SHP77 treated with DMSO at 0.1 percent for 48 hours (cell line): ENCODE data around the gene SV2A.
A peak's percentile ranks its signal among the peaks of the same experiment; 100 is the strongest.
"Not testable (repeated sequence)": the region's sequence is repeated elsewhere in the genome, so short reads cannot be mapped to it uniquely, and the experiment has no call there.

Source experiments
- DNase-seq: peaks from one replicate; lab custom pipeline; 2025; lab: John Stamatoyannopoulos, UW

SV2A gene, protein sequence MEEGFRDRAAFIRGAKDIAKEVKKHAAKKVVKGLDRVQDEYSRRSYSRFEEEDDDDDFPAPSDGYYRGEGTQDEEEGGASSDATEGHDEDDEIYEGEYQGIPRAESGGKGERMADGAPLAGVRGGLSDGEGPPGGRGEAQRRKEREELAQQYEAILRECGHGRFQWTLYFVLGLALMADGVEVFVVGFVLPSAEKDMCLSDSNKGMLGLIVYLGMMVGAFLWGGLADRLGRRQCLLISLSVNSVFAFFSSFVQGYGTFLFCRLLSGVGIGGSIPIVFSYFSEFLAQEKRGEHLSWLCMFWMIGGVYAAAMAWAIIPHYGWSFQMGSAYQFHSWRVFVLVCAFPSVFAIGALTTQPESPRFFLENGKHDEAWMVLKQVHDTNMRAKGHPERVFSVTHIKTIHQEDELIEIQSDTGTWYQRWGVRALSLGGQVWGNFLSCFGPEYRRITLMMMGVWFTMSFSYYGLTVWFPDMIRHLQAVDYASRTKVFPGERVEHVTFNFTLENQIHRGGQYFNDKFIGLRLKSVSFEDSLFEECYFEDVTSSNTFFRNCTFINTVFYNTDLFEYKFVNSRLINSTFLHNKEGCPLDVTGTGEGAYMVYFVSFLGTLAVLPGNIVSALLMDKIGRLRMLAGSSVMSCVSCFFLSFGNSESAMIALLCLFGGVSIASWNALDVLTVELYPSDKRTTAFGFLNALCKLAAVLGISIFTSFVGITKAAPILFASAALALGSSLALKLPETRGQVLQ

DNA sequence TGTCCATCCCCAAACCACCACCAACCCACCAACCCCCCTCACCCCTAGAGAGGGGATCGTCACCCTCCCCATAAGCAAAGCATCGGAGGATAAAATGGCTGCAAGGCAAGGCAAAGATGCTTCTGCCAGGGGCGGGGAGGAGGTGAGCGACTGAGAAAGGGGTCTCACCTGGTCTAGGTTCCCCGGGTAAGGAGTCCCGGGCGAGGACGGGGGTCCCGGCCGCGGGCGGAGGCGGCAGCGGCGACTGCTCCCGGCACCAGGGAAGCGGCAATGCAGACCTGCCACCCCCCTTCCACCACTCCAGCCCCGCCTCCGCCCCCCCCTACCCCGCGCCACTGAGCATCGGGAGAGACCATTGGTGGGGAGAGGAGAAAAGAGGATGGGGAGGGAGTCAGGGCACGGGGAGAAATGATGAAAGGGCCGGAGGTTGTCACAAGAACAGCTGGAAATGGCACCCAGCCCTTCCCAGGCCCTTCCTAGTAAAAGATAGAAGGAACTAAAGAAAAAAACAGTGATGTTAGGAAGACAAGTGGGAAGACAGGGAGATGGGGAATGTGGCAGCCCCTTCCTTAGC is at the start of gene SV2A:
TSS of gene SV2A (minus strand) at position 274 of the 574 bp plus-strand sequence. CDS start 4,004 bp downstream, outside the sequence.
- peak; percentile 73 for DNase-seq

- DNase-seq, result no peak
Observed at GRCh38 chr1:149967041-149967440, 49.4 kb upstream of the SV2A start.

GRCh38 chr1:149966405-149966804 is 48.8 kb upstream of the SV2A start:
- DNase-seq, result no peak

GRCh38 chr1:149965440-149965839 is 47.8 kb upstream of the SV2A start:
- DNase-seq, result no peak

DNA sequence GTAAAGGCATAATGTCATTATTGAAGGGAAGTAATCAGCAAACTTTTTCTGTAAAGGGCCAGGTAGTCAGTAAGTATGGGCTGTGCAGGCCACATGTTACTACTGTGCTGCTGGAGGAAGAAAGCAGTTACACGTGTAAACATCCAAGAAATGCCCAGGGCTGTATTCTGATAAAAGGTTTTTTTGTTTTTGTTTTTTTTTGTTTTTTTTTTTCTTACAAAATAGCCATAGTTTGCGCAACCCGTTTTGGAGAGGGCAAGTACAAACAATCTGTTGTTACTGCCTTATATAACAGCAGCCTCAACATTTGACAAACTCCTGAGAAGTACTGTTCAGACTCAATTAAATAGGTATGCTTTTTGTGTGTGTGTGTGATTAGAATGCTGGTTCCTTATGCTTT is 45.7 kb upstream of the SV2A start:
- no peak for DNase-seq

DNA sequence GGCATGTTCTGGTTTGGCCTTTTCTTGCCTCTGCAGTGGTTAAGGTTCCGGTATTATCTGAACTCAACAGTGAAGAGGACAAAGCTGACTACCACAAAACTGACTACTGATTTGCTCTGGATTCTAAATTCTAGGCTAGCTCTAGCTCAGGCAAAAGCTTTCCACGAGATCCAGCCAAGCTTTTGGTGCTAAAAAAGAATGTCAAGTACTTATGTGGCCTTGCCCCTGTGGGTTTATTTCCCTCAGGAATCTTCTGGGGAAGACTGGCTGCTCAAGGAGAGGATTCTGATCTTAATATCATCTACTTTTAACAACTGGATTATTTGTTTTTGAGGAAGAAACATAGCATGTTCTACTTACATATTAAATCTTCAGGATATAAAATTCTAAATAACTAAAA is 45.1 kb upstream of the SV2A start:
- no peak for DNase-seq

DNA sequence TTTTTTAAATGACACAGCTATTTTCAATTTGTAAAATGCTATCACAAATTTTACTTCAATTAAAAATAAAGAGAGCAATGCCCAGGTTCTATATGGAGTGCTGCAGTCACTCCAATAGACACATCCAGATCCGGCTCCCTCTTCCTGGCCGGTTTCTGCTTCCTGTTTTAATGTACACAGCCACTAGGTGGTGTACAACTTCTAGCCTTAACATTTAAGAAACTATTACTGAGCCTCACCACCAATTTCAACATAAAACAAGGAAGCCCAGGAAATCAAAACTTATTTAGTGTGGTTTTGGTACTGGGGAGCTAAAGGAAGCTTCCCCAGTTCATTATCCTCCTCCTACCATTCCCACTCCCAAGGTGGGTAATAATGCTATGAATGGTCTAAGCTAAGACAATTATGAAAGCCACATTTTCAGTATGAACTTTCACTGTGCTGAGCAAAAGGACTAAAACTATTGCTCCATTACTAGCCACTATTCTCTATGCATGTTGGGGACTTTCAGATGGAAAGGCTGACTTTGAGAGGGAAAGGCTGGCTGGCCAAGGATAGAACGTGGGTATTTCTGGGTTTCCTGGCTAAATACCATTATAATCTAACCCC is 44.5 kb upstream of the SV2A start:
- peak; percentile 74 for DNase-seq

DNA sequence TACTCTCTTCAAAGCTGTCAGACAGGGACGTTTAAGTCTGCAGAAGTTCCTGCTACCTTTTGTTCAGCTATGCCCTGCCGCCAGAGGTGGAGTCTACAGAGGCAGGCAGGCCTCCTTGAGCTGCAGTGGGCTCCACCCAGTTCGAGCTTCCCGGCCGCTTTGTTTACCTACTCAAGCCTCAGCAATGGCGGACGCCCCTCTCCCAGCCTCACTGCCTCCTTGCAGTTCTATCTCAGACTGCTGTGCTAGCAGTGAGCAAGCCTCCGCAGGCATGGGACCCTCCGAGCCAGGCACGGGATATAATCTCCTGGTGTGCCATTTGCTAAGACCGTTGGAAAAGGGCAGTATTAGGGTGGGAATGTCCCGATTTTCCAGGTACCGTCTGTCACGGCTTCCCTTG is 39.9 kb upstream of the SV2A start:
- not testable (repeated sequence) for DNase-seq

- no peak for DNase-seq
Observed at GRCh38 chr1:149949911-149950310, 32.3 kb upstream of the SV2A start.

DNA sequence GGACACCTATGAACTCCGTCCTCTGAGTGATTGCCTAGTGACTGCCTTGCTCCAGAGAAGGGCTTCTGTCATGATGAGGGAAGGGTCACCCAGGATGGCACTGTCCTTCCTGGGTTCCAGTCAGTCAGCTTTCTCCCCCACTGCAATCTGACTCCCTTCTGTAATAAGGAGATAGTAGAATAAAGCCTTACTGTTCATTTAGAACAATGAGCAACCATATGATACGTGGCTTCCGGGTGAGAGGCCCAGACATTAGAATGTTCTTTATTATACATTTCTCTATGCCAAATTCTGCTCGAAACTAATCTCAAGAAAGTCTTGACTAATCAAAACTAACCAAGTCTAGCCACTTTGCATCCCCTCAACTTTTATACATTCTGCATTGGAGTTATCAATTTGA is 27.6 kb upstream of the SV2A start:
- no peak for DNase-seq

DNA sequence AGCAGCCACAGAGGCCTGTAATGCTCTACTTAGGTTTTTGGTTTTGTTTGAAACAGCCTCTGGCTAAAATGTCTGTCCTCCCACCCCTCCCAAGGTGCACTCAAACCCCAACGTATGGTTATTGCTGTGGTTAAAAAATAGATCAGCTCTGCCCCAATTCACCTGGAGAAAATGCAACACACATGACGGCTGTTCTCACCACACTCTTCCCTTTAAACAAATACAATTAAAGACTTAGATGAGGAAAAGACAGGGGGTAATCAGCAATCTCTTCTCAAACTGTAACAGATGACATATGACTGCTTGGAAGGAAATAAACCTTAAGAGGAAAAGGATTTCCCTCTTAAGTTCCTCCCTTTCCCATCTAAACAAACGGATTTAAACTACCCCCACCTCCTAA is 25.2 kb upstream of the SV2A start:
- DNase-seq, result no peak

DNA sequence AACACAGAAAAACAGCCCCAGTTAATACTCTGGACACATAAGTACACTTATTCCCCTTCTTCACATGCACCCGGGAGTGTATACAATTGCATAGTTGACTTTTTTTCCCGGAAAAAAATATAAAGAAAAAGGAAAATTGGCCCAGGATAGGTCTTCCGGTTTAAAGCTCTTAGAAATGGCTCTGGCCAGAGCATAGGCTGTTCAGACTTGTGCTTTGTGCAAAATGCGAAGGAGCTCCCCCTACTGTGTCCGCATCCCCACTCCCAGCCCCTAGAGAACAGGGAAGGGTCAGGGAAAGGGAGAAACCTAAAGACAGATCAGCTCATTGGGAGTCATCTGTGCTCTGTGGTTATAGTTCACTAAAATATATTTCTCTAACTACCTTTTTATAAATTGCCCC is 24.6 kb upstream of the SV2A start:
- no peak for DNase-seq

DNA sequence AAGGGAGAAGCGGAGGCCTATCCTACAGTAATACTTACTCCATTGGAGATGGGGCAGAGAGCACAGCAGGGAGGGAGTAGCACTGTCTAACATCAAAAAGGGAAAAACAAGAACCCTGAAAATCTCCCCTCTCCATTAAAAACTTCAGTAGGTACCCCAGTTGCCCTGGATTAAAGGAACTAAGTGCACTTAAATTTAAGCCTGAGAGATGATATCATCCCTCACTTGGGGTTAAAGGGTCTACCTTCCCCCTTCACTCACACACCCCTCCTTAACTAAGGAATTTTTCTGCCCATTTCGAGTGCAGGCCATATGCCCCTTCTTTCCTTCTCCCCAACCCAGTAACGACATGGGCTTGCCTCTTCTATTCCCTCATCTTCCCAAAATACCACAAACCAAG is 22.8 kb upstream of the SV2A start:
- DNase-seq, result no peak

DNA sequence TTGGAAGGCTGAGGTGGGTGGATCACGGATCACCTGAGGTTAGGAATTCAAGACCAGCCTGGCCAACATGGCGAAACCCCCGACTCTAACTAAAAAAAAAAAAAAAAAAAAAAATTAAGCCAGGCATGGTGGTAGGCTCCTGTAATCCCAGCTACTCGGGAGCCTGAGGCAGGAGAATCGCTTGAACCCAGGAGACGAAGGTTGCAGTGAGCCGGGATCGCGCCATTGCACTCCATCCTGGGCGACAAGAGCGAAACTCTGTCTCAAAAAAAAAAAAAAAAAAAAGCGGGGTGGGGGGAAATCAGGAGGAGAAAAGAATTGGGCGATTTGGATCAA is 21.0 kb upstream of the SV2A start:
- not testable (repeated sequence) for DNase-seq

DNA sequence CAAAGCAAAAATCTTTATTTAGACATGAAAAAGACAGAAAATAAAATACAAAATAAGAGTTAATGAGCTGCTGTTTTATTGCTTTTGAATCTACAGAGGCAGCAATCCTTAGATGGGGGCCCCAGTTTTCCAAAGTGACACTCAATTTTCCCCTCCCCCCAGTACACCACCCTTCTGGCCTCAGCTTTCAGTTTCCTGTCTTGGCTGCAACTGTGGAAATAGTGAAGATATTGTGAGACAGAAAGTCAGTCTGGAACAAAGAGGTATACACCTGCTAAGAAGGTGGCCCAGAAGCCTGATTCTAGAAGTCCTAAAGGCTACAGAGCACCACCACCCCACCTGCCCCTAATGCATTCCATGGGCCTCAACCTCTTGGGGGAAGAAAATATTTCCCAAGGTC is 20.1 kb upstream of the SV2A start:
- DNase-seq, result no peak

- no peak for DNase-seq
Observed at GRCh38 chr1:149936992-149937705, 19.5 kb upstream of the SV2A start.

GRCh38 chr1:149936170-149936991 is 18.7 kb upstream of the SV2A start, which contains the start of gene MTMR11:
MTMR11 (minus strand) TSS chr1:149936879; CDS start chr1:149936647, 232 bp downstream.
- no peak for DNase-seq

DNA sequence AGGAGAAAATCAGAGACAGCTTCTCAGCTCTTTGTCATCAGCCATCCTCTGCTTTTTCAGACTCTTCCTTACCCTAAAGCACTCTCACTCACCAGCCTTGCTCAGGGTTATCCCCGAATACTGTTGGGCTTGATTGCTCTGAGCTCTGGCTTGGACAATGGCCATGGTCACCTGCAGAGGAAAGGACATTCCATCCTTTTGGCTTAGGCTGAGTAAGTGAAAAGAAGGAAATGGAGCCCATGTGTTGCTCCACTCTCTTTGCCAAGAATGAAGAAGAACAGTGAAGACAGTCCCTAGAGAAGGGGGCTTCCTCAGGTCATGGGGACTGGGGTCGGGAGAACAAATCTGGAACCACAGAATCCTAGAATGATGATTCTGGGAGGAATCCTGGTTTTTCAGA is 16.7 kb upstream of the SV2A start:
- DNase-seq, result no peak

GRCh38 chr1:149933208-149933607 is 15.6 kb upstream of the SV2A start:
- DNase-seq, result no peak

DNA sequence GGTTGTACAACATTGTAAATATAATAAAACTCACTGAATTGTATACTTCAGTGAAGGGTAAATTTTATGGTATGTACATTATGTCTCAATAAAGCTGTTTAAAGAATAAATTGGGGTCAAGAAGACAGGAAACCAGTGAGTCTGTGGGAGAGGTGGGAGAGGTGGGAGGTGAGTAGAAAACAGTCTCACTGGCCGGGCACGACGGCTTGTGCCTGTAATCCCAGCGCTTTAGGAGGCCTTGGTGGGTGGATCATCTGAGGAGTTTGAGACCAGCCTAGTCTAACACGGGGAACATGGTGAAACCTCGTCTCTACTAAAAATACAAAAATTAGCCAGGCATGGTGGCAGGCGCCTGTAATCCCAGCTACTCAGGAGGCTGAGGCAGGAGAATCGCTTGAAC is 14.8 kb upstream of the SV2A start:
- no peak for DNase-seq

- no peak for DNase-seq
Observed at GRCh38 chr1:149931212-149931790, 13.7 kb upstream of the SV2A start.
